HG02943 (cell line): ENCODE data around the gene NT5DC2.

Experiments
- ATAC-seq: cut with Tn5 transposase; IDR thresholded peaks from one replicate; pipeline ENCODE4 v1.9.1; 2021; ENCODE audit warnings: mild to moderate bottlenecking, low read depth, moderate library complexity; ENCODE audit not compliant: unreplicated experiment

Gene NT5DC2

GRCh38 chr3:52490939-52491526 is 42.6 kb downstream of the NT5DC2 start:
- ATAC-seq = no peak

- ATAC-seq = no peak
Observed at GRCh38 chr3:52490035-52490938, 43.4 kb downstream of the NT5DC2 start.

- no peak for ATAC-seq
Observed at GRCh38 chr3:52489453-52489852, 44.2 kb downstream of the NT5DC2 start.

- no peak for ATAC-seq
Observed at GRCh38 chr3:52488746-52489145, 44.9 kb downstream of the NT5DC2 start.

- no peak for ATAC-seq
Observed at GRCh38 chr3:52487788-52488691, 45.6 kb downstream of the NT5DC2 start.

GRCh38 chr3:52487050-52487787 is 46.4 kb downstream of the NT5DC2 start:
- ATAC-seq = no peak

GRCh38 chr3:52484680-52485461 is 48.8 kb downstream of the NT5DC2 start:
- no peak for ATAC-seq

- no peak for ATAC-seq
Observed at GRCh38 chr3:52483577-52484381, 49.9 kb downstream of the NT5DC2 start.

- no peak for ATAC-seq
Observed at GRCh38 chr3:52483081-52483480, 50.6 kb downstream of the NT5DC2 start.

- ATAC-seq = no peak
Observed at GRCh38 chr3:52481819-52482521, 51.7 kb downstream of the NT5DC2 start.

GRCh38 chr3:52480768-52481715 is 52.6 kb downstream of the NT5DC2 start:
- ATAC-seq = no peak

GRCh38 chr3:52479877-52480575 is 53.6 kb downstream of the NT5DC2 start:
- no peak for ATAC-seq

- no peak for ATAC-seq
Observed at GRCh38 chr3:52479037-52479876, 54.4 kb downstream of the NT5DC2 start.

GRCh38 chr3:52477796-52478095 is 55.9 kb downstream of the NT5DC2 start:
- no peak for ATAC-seq

- no peak for ATAC-seq
Observed at GRCh38 chr3:52477076-52477795, 56.4 kb downstream of the NT5DC2 start.
